Measurements from ENCODE around the gene MBD2. TPM values are rescaled to one million over a fixed set of nuclear protein-coding genes. Genes with fewer than 3 reads are reported as not detected.

The MBD2 gene
- total and polyA plus RNA-seq, 2 of the 8 experiments (the other 6 are each of a cell fraction or from before 2014, with no cell fraction given): 36.2 to 52.7 TPM

GRCh38 chr18:54247511-54248175 lies 23.2 kb upstream of the MBD2 start:
- CTCF ChIA-PET (ENCODE audit: partially characterized antibody): interaction anchor here (0.6 to 1.9 kb wide), 3 partner anchors 10 to 92 kb away, joined by 3 to 10 read pairs (median 4); no protein-coding TSS in a partner anchor
- Histone ChIP-seq H3K79me1 (ENCODE audit: low read depth, low read length) (no peaks in the 10 kb centered on the region), H3K27ac (ENCODE audit: low read depth, low read length) (peak overlapping the region; percentile 67), H3K56ac (replicated peaks; ENCODE audit: insufficient read length, low read depth, low read length) (no peak overlapping the region), H3K9me3 (ENCODE audit: insufficient read depth in 2 of 2, low read depth in 1 of 2, low read length in 1 of 2) (no peaks in the 10 kb centered on the region; a peak in 1 of 4 replicates), H3K36me3 (ENCODE audit: control insufficient read depth in 2 of 4, insufficient read depth in 4 of 4, low read length in 3 of 4) (no peaks in the 10 kb centered on the region), H3K79me2 (ENCODE audit: control insufficient read depth in 1 of 2, insufficient read depth in 2 of 2, low read length in 2 of 2) (no peaks in the 10 kb centered on the region), H4K5ac (ENCODE audit: insufficient read length, low read depth, low read length) (peak overlapping the region; percentile 54), H2BK5ac (ENCODE audit: low read depth, low read length) (peak overlapping the region; percentile 12; the same call in 1 of the 2 replicates), H3K4me1 (replicated peaks in 1 of 4; ENCODE audit: control insufficient read depth in 3 of 4, insufficient read depth in 4 of 4, low read length in 3 of 4) (peaks cover 0 to 22% (median 6%) of the 10 kb centered on the region in 4 experiments; a peak in 5 of 7 replicates), H3K9ac (replicated peaks in 1 of 4; ENCODE audit: extremely low read depth in 1 of 4, low read depth in 3 of 4, low read length in 3 of 4) (peak overlapping the region in 1 of 4 experiments; percentile 4; a peak in 1 of 7 replicates), H2BK120ac (replicated peaks; ENCODE audit: low read depth, low read length) (no peak overlapping the region), H3K23ac (ENCODE audit: insufficient read length) (no peak overlapping the region), H3K14ac (ENCODE audit: insufficient read length) (no peak overlapping the region), H4K8ac (ENCODE audit: extremely low read depth, insufficient read depth, low read length) (no peak overlapping the region), H2AFZ (ENCODE audit: low read length) (peak overlapping the region; percentile 59; the same call in 1 of the 2 replicates), H3K27me3 (replicated peaks in 1 of 4; ENCODE audit: control insufficient read depth in 3 of 4, extremely low read depth in 1 of 4, insufficient read depth in 3 of 4, low read length in 3 of 4) (no peaks in the 10 kb centered on the region), H2AK5ac (ENCODE audit: low read depth, low read length) (no peak overlapping the region), H3K23me2 (ENCODE audit: low read depth, low read length) (no peaks in the 10 kb centered on the region), H4K91ac (replicated peaks; ENCODE audit: insufficient read length, low read length) (peak overlapping the region; percentile 1), H4K20me1 (replicated peaks in 1 of 2; ENCODE audit: control insufficient read depth in 1 of 2, insufficient read depth in 2 of 2, low read length in 2 of 2) (no peaks in the 10 kb centered on the region), H3K18ac (ENCODE audit: extremely low read depth, low read length) (peak overlapping the region; percentile 9; the same call in 1 of the 2 replicates), H2BK15ac (ENCODE audit: low read length) (no peak overlapping the region), H3K4me2 (ENCODE audit: insufficient read depth in 1 of 2, low read depth in 2 of 2, low read length in 2 of 2) (peak overlapping the region; percentile 12 to 41), H2BK20ac (ENCODE audit: low read length) (peak overlapping the region; percentile 10), H3K4me3 (ENCODE audit: extremely low read depth in 1 of 4, insufficient read depth in 2 of 4, low read depth in 3 of 4, low read length in 4 of 4) (peak overlapping the region in 1 of 4 experiments; percentile 39; a peak in 2 of 8 replicates), H2BK12ac (ENCODE audit: low read depth, low read length) (peak overlapping the region; percentile 29), H3K4ac (replicated peaks; ENCODE audit: insufficient read length, low read depth, low read length) (no peak overlapping the region)
- DNase-seq (ENCODE audit: low read depth in 1 of 2, low spot score in 2 of 2): no peak
- no peak for FAIRE-seq
- 46% methylated on average over 9 of the region's 9 CpGs; no CpG with 5 or more reads in 1 of the 2 experiments for WGBS, 2 experiments (ENCODE audit: extremely low coverage in 1 of 2, insufficient coverage in 1 of 2, insufficient read length in 1 of 2, insufficient replicate concordance in 2 of 2, low coverage in 1 of 2, low lambda C conversion rate in 2 of 2, missing lambda C conversion rate in 1 of 2)
- POLR2A ChIA-PET (ENCODE audit: partially characterized antibody): interaction anchor here (0.7 to 2.1 kb wide), 16 partner anchors 9 to 282 kb away, joined by 3 to 16 read pairs (median 4); partner anchors contain the start of genes MBD2 and POLI
- TF ChIP-seq ATF2 (IDR thresholded peaks at IDR 0.05; ENCODE audit: low read length): no peak
- no peak for TF ChIP-seq POU5F1 (IDR thresholded peaks at IDR 0.05; ENCODE audit: low read depth, low read length)
- no peak for TF ChIP-seq EGR1 (IDR thresholded peaks at IDR 0.05; ENCODE audit: borderline replicate concordance, low read depth, low read length)
- no peak for TF ChIP-seq RFX5 (IDR thresholded peaks at IDR 0.05; ENCODE audit: borderline replicate concordance, low read depth, low read length)
- TF ChIP-seq KDM5A (IDR thresholded peaks at IDR 0.05; ENCODE audit: low read length): no peak
- no peak for TF ChIP-seq JUND (IDR thresholded peaks at IDR 0.05; ENCODE audit: low read length)
- TF ChIP-seq PHF8 (conservative IDR thresholded peaks at IDR 0.05; ENCODE audit: low read depth, low read length): no peak
- TF ChIP-seq CTBP2 (IDR thresholded peaks at IDR 0.05; ENCODE audit: borderline replicate concordance, insufficient read depth, insufficient read length, low read length): no peak
- no peak for TF ChIP-seq ATF3 (IDR thresholded peaks at IDR 0.05; ENCODE audit: insufficient read depth, low read depth, low read length)

Measured in H1 (cell line).